ENCODE measurements around the gene GATAD2A. TPM values are rescaled to one million over a fixed set of nuclear protein-coding genes. Genes with fewer than 3 reads are reported as not detected.

The GATAD2A gene
- total and polyA plus RNA-seq, 2 of the 8 experiments (the other 6 are each of a cell fraction or from before 2014, with no cell fraction given), result 38.4 to 205 TPM

GRCh38 chr19:19425170-19425875 is 19.8 kb downstream of the GATAD2A start (continued):
- TF ChIP-seq CHD7 (IDR thresholded peaks at IDR 0.05; ENCODE audit: insufficient replicate concordance, low read length) (no peak), RFX5 (IDR thresholded peaks at IDR 0.05; ENCODE audit: borderline replicate concordance, low read depth, low read length) (no peak), FOSL1 (IDR thresholded peaks at IDR 0.05; ENCODE audit: insufficient read depth, low read depth, low read length) (no peak), TAF7 (optimal IDR thresholded peaks at IDR 0.05; ENCODE audit: borderline replicate concordance, low read depth, low read length) (no peak), ATF3 (IDR thresholded peaks at IDR 0.05; ENCODE audit: insufficient read depth, low read depth, low read length) (no peak), ZNF274 (IDR thresholded peaks at IDR 0.05; ENCODE audit: borderline replicate concordance, extremely low read depth, low read length) (no peak), E2F6 (IDR thresholded peaks at IDR 0.05) (no peak), CREB1 (IDR thresholded peaks at IDR 0.05) (no peak), POLR2AphosphoS5 (IDR thresholded peaks at IDR 0.05; ENCODE audit: low read depth, low read length) (no peak), SIX5 (IDR thresholded peaks at IDR 0.05; ENCODE audit: low read depth, low read length) (no peak)

Data from H1 (cell line).